Measurements from ENCODE around the gene MAST3.

Gene MAST3

DNA sequence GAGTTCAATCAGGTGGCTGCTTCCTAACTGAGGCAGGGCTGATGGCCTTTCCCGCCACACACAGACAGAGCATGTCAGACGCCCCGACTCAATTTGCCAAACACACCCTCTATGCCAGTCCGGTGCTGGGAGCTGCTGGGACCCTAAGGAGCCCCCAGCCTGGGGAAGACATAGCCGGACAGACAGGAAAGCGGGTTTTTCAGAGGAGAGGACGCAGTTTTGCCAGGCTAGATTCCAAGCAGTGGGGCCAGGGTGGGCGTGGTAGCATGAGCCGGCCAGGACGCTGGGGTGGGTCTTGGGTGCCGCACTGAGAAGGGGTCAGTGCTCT is 19.8 kb downstream of the MAST3 start:
- Histone ChIP-seq H3K4me3 (ENCODE audit: control insufficient read depth in 1 of 7, extremely low read depth in 1 of 7, insufficient read depth in 4 of 7, low read depth in 2 of 7, low read length in 6 of 7) (peak overlapping the region; percentile 2 to 74 (median 44)), H3K4me1 (ENCODE audit: control extremely low read depth in 1 of 4, control insufficient read depth in 4 of 4, insufficient read depth in 4 of 4, low read length in 3 of 4) (peaks cover 3 to 45% (median 25%) of the 10 kb centered on the region in 4 experiments), H3K27ac (ENCODE audit: insufficient read depth in 1 of 2, low read depth in 1 of 2, low read length in 2 of 2, poor library complexity in 1 of 2, severe bottlenecking in 2 of 2) (peak overlapping the region; percentile 25 to 64), H3K27me3 (replicated peaks in 2 of 5; ENCODE audit: control insufficient read depth in 4 of 5, insufficient read depth in 5 of 5, low read length in 4 of 5) (no peaks in the 10 kb centered on the region), H3K9me3 (ENCODE audit: control extremely low read depth in 1 of 5, control insufficient read depth in 4 of 5, insufficient read depth in 2 of 5, low read depth in 1 of 5, low read length in 4 of 5) (no peaks in the 10 kb centered on the region), H3K36me3 (ENCODE audit: control insufficient read depth in 4 of 4, insufficient read depth in 4 of 4, low read length in 3 of 4) (peaks cover 0 to 19% (median 1%) of the 10 kb centered on the region in 4 experiments)
- ChIA-PET CTCF (interaction anchor here (1.3 to 1.9 kb wide), 3 partner anchors 11 to 50 kb away, joined by 4 to 5 read pairs (median 4); no protein-coding TSS in a partner anchor), POLR2A (no interaction called here)
- 23% methylated on average over 8 of the region's 11 CpGs for WGBS (ENCODE audit: insufficient coverage)
- no peak for DNase-seq

DNA sequence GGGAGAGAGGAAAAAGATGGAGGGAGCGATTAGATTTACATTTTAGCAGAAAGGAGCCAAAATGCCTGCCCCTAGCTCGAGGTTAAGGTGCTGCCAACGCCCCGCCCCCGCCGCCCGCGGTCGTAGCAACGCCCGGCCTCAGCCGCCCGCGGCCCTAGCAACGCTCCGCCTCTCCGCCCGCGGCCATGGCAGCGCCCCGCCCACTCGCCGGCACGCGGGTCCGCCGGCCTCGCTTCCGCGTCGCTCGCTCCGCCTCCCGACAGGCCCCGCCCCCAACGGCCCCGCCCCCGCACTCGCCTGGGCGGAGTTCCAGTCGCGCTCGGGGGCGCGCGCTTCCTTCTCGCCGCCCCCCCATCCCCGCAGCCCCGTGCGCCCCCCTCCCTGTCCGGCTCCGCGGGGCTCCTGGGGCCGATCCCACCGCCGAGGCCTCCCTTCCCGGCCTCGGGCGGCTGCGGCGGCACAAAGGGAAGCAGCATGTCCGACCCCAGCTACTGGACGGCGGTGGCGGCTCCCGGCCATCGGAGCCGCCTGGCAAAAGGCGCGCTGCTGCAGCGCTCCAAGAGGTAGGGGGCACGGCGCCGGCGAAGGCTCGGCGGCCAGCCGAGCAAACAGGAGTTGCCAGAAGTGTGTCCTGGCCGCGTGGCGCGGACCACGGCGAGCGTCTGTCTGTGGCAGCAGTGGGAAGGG is 20.3 kb downstream of the MAST3 start:
- WGBS (ENCODE audit: insufficient coverage): under 1% methylated on average over 46 of the region's 86 CpGs

DNA sequence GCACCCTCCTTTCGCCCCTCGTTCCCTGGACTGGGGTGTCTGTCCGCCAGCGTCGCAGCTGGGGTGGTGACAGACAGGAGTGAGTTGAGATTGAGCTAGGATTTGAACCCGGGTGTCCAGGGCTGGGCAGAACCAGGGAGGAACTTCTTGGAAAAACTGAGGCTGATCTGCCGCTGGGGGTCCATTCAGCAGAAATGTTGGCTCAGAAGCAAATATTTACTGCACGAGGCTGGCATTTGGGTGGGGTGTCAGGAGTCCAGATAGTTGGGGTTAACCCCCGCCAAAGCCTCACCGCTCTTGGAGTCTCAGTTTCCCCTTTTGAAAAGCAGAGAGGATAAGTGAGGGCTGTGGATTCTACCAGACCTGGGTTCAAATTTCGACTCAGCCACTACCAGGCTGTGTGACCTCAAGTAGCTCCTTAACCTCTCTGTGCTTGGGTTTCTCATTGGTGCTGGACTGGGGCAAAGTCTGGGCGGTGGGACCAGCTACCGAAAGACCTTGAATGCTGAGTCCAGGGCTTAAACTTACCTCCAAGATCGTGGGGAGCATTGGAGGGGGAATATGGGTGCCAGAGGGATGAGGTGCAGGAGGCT is 20.9 kb downstream of the MAST3 start:
- 44% methylated on average over 14 of the region's 14 CpGs for WGBS (ENCODE audit: insufficient coverage)
- Histone ChIP-seq H3K36me3 (ENCODE audit: control insufficient read depth in 4 of 4, insufficient read depth in 4 of 4, low read length in 3 of 4) (peaks cover 0 to 31% (median 7%) of the 10 kb centered on the region in 4 experiments), H3K4me1 (ENCODE audit: control extremely low read depth in 1 of 4, control insufficient read depth in 4 of 4, insufficient read depth in 4 of 4, low read length in 3 of 4) (peaks cover 3 to 44% (median 24%) of the 10 kb centered on the region in 4 experiments), H3K27ac (ENCODE audit: insufficient read depth in 1 of 2, low read depth in 1 of 2, low read length in 2 of 2, poor library complexity in 1 of 2, severe bottlenecking in 2 of 2) (no peak overlapping the region), H3K9me3 (ENCODE audit: control extremely low read depth in 1 of 5, control insufficient read depth in 4 of 5, insufficient read depth in 2 of 5, low read depth in 1 of 5, low read length in 4 of 5) (no peaks in the 10 kb centered on the region), H3K27me3 (replicated peaks in 2 of 5; ENCODE audit: control insufficient read depth in 4 of 5, insufficient read depth in 5 of 5, low read length in 4 of 5) (no peaks in the 10 kb centered on the region), H3K4me3 (ENCODE audit: control insufficient read depth in 1 of 7, extremely low read depth in 1 of 7, insufficient read depth in 4 of 7, low read depth in 2 of 7, low read length in 6 of 7) (peak overlapping the region; percentile 20 to 82 (median 73))
- POLR2A ChIA-PET: no interaction called here
- no peak for DNase-seq
- CTCF ChIA-PET: interaction anchor here (0.9 to 1.9 kb wide), 5 partner anchors 10 to 49 kb away, joined by 3 to 5 read pairs (median 4); partner anchors contain the start of gene PIK3R2

More for the DNA sequence above, 20.3 kb downstream of the MAST3 start:
- Histone ChIP-seq H3K9me3 (ENCODE audit: control extremely low read depth in 1 of 5, control insufficient read depth in 4 of 5, insufficient read depth in 2 of 5, low read depth in 1 of 5, low read length in 4 of 5) (no peaks in the 10 kb centered on the region), H3K4me1 (ENCODE audit: control extremely low read depth in 1 of 4, control insufficient read depth in 4 of 4, insufficient read depth in 4 of 4, low read length in 3 of 4) (peaks cover 3 to 45% (median 24%) of the 10 kb centered on the region in 4 experiments), H3K36me3 (ENCODE audit: control insufficient read depth in 4 of 4, insufficient read depth in 4 of 4, low read length in 3 of 4) (peaks cover 0 to 24% (median 4%) of the 10 kb centered on the region in 4 experiments), H3K27ac (ENCODE audit: insufficient read depth in 1 of 2, low read depth in 1 of 2, low read length in 2 of 2, poor library complexity in 1 of 2, severe bottlenecking in 2 of 2) (peak overlapping the region; percentile 25 to 64), H3K27me3 (replicated peaks in 2 of 5; ENCODE audit: control insufficient read depth in 4 of 5, insufficient read depth in 5 of 5, low read length in 4 of 5) (no peaks in the 10 kb centered on the region), H3K4me3 (ENCODE audit: control insufficient read depth in 1 of 7, extremely low read depth in 1 of 7, insufficient read depth in 4 of 7, low read depth in 2 of 7, low read length in 6 of 7) (peak overlapping the region; percentile 20 to 82 (median 73))
- CTCF ChIA-PET: interaction anchor here (0.9 to 1.9 kb wide), 5 partner anchors 11 to 49 kb away, joined by 3 to 5 read pairs (median 4); partner anchors contain the start of gene PIK3R2
- POLR2A ChIA-PET: no interaction called here
- DNase-seq: peak; percentile 86 to 93 (median 92)

DNA sequence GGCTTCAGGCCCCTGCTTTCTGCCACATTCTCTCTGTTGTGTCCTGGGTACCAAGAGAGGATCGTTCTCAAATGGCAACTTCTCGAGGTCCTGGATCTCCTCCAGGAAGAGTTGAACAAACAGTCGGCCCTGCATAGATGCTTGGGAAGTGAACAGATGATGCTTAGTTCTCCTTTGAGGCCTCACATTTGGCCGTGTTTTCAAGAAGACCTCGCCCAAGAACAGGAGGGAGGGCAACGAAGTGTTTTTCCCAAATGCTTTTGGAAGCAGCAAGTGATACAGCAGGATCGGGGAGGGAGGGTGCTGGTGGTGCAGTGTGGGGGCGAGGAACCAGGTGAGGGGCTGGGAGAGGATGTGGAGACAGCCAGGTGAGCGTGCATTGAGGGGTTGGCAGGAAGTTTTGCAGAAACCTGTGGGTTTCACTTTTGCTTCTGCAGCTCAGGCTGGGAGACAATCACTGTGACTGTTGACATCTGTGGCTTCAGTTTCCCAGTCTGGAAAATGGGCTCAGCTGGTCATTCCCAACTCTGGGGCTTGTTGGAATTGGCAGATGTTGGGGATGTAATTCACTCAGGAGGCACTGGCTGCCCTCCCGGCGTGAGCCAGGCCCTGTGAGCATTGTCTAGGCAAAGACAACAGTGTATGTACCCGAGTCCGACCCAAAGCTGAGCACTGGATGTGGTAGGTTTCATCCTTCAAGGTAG is 21.6 kb downstream of the MAST3 start:
- Histone ChIP-seq H3K4me3 (ENCODE audit: control insufficient read depth in 1 of 7, extremely low read depth in 1 of 7, insufficient read depth in 4 of 7, low read depth in 2 of 7, low read length in 6 of 7) (peak overlapping the region in 3 of 7 experiments; percentile 51 to 82 (median 78)), H3K27me3 (replicated peaks in 2 of 5; ENCODE audit: control insufficient read depth in 4 of 5, insufficient read depth in 5 of 5, low read length in 4 of 5) (no peaks in the 10 kb centered on the region), H3K4me1 (ENCODE audit: control extremely low read depth in 1 of 4, control insufficient read depth in 4 of 4, insufficient read depth in 4 of 4, low read length in 3 of 4) (peaks cover 3 to 44% (median 24%) of the 10 kb centered on the region in 4 experiments), H3K9me3 (ENCODE audit: control extremely low read depth in 1 of 5, control insufficient read depth in 4 of 5, insufficient read depth in 2 of 5, low read depth in 1 of 5, low read length in 4 of 5) (no peaks in the 10 kb centered on the region), H3K27ac (ENCODE audit: insufficient read depth in 1 of 2, low read depth in 1 of 2, low read length in 2 of 2, poor library complexity in 1 of 2, severe bottlenecking in 2 of 2) (no peak overlapping the region), H3K36me3 (ENCODE audit: control insufficient read depth in 4 of 4, insufficient read depth in 4 of 4, low read length in 3 of 4) (peaks cover 0 to 37% (median 11%) of the 10 kb centered on the region in 4 experiments)
- ChIA-PET CTCF (interaction anchor here (0.9 to 1.9 kb wide), 2 partner anchors 27 to 48 kb away, joined by 3 to 5 read pairs; no protein-coding TSS in a partner anchor), POLR2A (no interaction called here)
- 31% methylated on average over 10 of the region's 13 CpGs for WGBS (ENCODE audit: insufficient coverage)
- peak in 2 of 3 donors; percentile 47 to 57 for DNase-seq

DNA sequence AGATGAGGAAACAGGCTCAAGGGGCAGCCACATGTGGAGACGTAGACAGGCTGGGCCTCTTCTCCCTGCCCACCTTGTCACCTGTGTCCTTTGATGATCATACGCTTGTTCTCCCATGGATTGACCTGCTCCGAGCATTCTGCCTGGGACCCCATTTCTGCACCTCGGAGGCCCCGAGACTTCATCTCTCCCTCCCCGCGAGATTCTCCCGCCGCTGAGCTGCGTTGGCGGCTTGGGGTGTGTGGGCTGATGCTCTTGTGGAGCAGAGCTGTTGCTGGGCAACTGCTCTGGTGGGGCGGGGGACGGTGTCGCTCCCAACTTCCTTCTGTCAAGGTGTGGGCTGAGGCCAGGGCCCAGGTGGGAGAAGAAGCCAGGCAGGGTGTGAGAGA is 22.1 kb downstream of the MAST3 start:
- Histone ChIP-seq H3K36me3 (ENCODE audit: control insufficient read depth in 4 of 4, insufficient read depth in 4 of 4, low read length in 3 of 4) (peaks cover 0 to 41% (median 13%) of the 10 kb centered on the region in 4 experiments), H3K27ac (ENCODE audit: insufficient read depth in 1 of 2, low read depth in 1 of 2, low read length in 2 of 2, poor library complexity in 1 of 2, severe bottlenecking in 2 of 2) (no peak overlapping the region), H3K9me3 (ENCODE audit: control extremely low read depth in 1 of 5, control insufficient read depth in 4 of 5, insufficient read depth in 2 of 5, low read depth in 1 of 5, low read length in 4 of 5) (no peaks in the 10 kb centered on the region), H3K27me3 (replicated peaks in 2 of 5; ENCODE audit: control insufficient read depth in 4 of 5, insufficient read depth in 5 of 5, low read length in 4 of 5) (no peaks in the 10 kb centered on the region), H3K4me3 (ENCODE audit: control insufficient read depth in 1 of 7, extremely low read depth in 1 of 7, insufficient read depth in 4 of 7, low read depth in 2 of 7, low read length in 6 of 7) (no peak overlapping the region), H3K4me1 (ENCODE audit: control extremely low read depth in 1 of 4, control insufficient read depth in 4 of 4, insufficient read depth in 4 of 4, low read length in 3 of 4) (peaks cover 3 to 44% (median 24%) of the 10 kb centered on the region in 4 experiments)
- ChIA-PET CTCF (interaction anchor here (0.8 kb wide), 1 partner anchor 32 kb away, joined by 3 read pairs; no protein-coding TSS in a partner anchor), POLR2A (no interaction called here)
- DNase-seq: no peak
- WGBS (ENCODE audit: insufficient coverage): 89% methylated on average over 10 of the region's 14 CpGs

DNA sequence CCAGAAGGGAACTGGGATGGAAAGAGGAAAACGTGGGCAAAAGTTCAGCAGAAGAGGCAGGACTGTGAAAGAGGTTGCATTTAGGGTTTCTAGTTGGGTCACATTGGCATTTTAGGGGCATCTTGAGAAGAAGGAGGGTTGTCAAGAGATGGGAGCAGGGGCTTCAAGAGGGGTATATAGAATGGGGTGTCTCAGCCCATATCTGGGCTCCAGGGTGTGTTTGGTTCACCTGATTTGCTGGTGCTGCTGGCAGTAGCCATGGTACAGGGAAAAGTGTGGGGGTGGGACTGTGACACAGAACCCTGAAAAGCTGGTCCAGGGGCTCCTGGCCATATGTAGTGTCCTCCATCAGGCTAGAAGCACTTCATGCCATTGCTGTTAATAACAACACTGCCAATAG is 22.5 kb downstream of the MAST3 start:
- POLR2A ChIA-PET: no interaction called here
- H3K4me3 ChIP-seq (ENCODE audit: control insufficient read depth in 1 of 7, extremely low read depth in 1 of 7, insufficient read depth in 4 of 7, low read depth in 2 of 7, low read length in 6 of 7): no peak overlapping the region
- no peaks in the 10 kb centered on the region for H3K27me3 ChIP-seq (replicated peaks in 2 of 5; ENCODE audit: control insufficient read depth in 4 of 5, insufficient read depth in 5 of 5, low read length in 4 of 5)
- CTCF ChIA-PET: interaction anchor here (0.8 to 1.0 kb wide), 2 partner anchors 16 to 31 kb away, joined by 3 read pairs; no protein-coding TSS in a partner anchor
- no peak for DNase-seq
- peaks cover 0 to 40% (median 14%) of the 10 kb centered on the region in 4 experiments for H3K36me3 ChIP-seq (ENCODE audit: control insufficient read depth in 4 of 4, insufficient read depth in 4 of 4, low read length in 3 of 4)
- no peaks in the 10 kb centered on the region for H3K9me3 ChIP-seq (ENCODE audit: control extremely low read depth in 1 of 5, control insufficient read depth in 4 of 5, insufficient read depth in 2 of 5, low read depth in 1 of 5, low read length in 4 of 5)
- H3K27ac ChIP-seq (ENCODE audit: insufficient read depth in 1 of 2, low read depth in 1 of 2, low read length in 2 of 2, poor library complexity in 1 of 2, severe bottlenecking in 2 of 2): no peak overlapping the region
- peaks cover 3 to 44% (median 24%) of the 10 kb centered on the region in 4 experiments for H3K4me1 ChIP-seq (ENCODE audit: control extremely low read depth in 1 of 4, control insufficient read depth in 4 of 4, insufficient read depth in 4 of 4, low read length in 3 of 4)
- WGBS (ENCODE audit: insufficient coverage): 67% methylated on average over 1 of the region's 1 CpG
